Keratinocyte (primary cell): ENCODE data around the gene EIF4ENIF1. TPM values are rescaled to one million over a fixed set of nuclear protein-coding genes. Genes with fewer than 3 reads are reported as not detected.

Experiments
- DNase-seq: peaks from one replicate; pipeline ENCODE4 v3.0.0-alpha.2; 2011; ENCODE audit warnings: low read depth, missing footprints, low spot score
- FAIRE-seq: peaks from 2 replicates; lab custom pipeline; 2011; peaks lifted over from hg19 to GRCh38; lab: Jason Lieb, UNC
- H2AFZ ChIP-seq: 2 replicates; pipeline ENCODE4 v1.6.0; 2012; ENCODE audit warnings: low read length, control low read depth, inconsistent platforms; ENCODE audit not compliant: control insufficient read depth
- H3K27ac ChIP-seq: 2 replicates; pipeline ENCODE4 v1.5.1; 2011; ENCODE audit warnings: low read length; ENCODE audit not compliant: control insufficient read depth, insufficient read depth
- H3K27me3 ChIP-seq: 3 replicates; pipeline ENCODE4 v1.6.0; 2011; ENCODE audit warnings: low read length; ENCODE audit not compliant: control insufficient read depth, insufficient read depth; ENCODE audit errors: extremely low read depth
- H3K36me3 ChIP-seq, 2 experiments: 2 replicates in 1 of 2; 3 replicates in 1 of 2; pipeline ENCODE4 v1.5.1; 2011; ENCODE audit warnings: low read length in 2 of 2, mild to moderate bottlenecking in 1 of 2; ENCODE audit not compliant: control insufficient read depth in 2 of 2, insufficient read depth in 2 of 2; ENCODE audit errors: extremely low read depth in 1 of 2
- H3K4me1 ChIP-seq: 3 replicates; pipeline ENCODE4 v1.5.1; 2011; ENCODE audit warnings: low read length; ENCODE audit not compliant: control insufficient read depth, insufficient read depth; ENCODE audit errors: extremely low read depth
- H3K4me2 ChIP-seq: 3 replicates; pipeline ENCODE4 v1.6.0; 2011; ENCODE audit warnings: low read depth, low read length; ENCODE audit not compliant: control insufficient read depth, insufficient read depth; ENCODE audit errors: extremely low read depth
- H3K4me3 ChIP-seq, 3 experiments: fragments of 200-600 bp in 1 of 3; sonication (generic) in 1 of 3; 2 replicates in 2 of 3; 3 replicates in 1 of 3; pipeline ENCODE4 v1.5.1; 2011 to 2016; ENCODE audit warnings: low read length in 3 of 3, mild to moderate bottlenecking in 3 of 3, control low read depth in 2 of 3, inconsistent platforms in 1 of 3, low read depth in 1 of 3, mixed read lengths in 1 of 3, mixed run types in 1 of 3, moderate library complexity in 1 of 3; ENCODE audit not compliant: control insufficient read depth in 2 of 3, insufficient read depth in 2 of 3; ENCODE audit errors: extremely low read depth in 1 of 3
- H3K79me2 ChIP-seq: 2 replicates; pipeline ENCODE4 v1.6.0; 2012; ENCODE audit warnings: low read length; ENCODE audit not compliant: control insufficient read depth, insufficient read depth
- H3K9ac ChIP-seq: 3 replicates; pipeline ENCODE4 v1.6.0; 2011; ENCODE audit warnings: low read length; ENCODE audit not compliant: control insufficient read depth, insufficient read depth; ENCODE audit errors: extremely low read depth
- H3K9me1 ChIP-seq: 3 replicates; pipeline ENCODE4 v1.6.0; 2011; ENCODE audit warnings: low read length; ENCODE audit not compliant: control insufficient read depth, insufficient read depth; ENCODE audit errors: extremely low read depth
- H3K9me3 ChIP-seq: 2 replicates; pipeline ENCODE4 v1.5.1; 2012; ENCODE audit warnings: low read depth, low read length; ENCODE audit not compliant: control insufficient read depth
- H4K20me1 ChIP-seq: 3 replicates; pipeline ENCODE4 v1.6.0; 2011; ENCODE audit warnings: low read length; ENCODE audit not compliant: control insufficient read depth, insufficient read depth; ENCODE audit errors: extremely low read depth
- CTCF ChIP-seq, 3 experiments: IDR thresholded peaks in 1 of 3; conservative IDR thresholded peaks in 1 of 3; optimal IDR thresholded peaks in 1 of 3; 2 replicates in 2 of 3; 3 replicates in 1 of 3; pipeline versions ENCODE3 to v1.5.1; 2011; ENCODE audit warnings: low read length in 3 of 3, mild to moderate bottlenecking in 3 of 3, moderate library complexity in 2 of 3, control low read depth in 1 of 3, inconsistent platforms in 1 of 3; ENCODE audit not compliant: insufficient read depth in 2 of 3; ENCODE audit errors: extremely low read depth in 1 of 3
- EZH2 ChIP-seq: IDR thresholded peaks from one replicate; pipeline ENCODE4 v1.6.1; 2012; ENCODE audit warnings: inconsistent platforms, mild to moderate bottlenecking, low read length, moderate library complexity
- dilution Hi-C: fragments of 300-500 bp; cut with MboI; formaldehyde crosslinking; loops from one replicate; pipeline ENCODE4 v1.7.0; 2020; ENCODE audit warnings: low sequenced_read_pairs; ENCODE audit not compliant: extremely low pct_ligation_motif_present
- polyA plus RNA-seq, 5 experiments: library from polyadenylated mRNA; depleted of rRNA in 3 of 5; stranded (reverse) in 3 of 5; stranded (forward) in 1 of 5; unstranded in 1 of 5; fragments of >200 nt; gene quantifications; 1 replicate in 1 of 5; 2 replicates in 3 of 5; 3 replicates in 1 of 5; pipeline versions ENCODE4 v1.2.1 to v1.2.3, GENCODE V29; 2011 to 2012; ENCODE audit warnings: missing spikeins in 2 of 5, low read depth in 1 of 5, low replicate concordance in 1 of 5

EIF4ENIF1 gene
- polyA plus RNA-seq, 1 donor (not counting 4 experiments of a cell fraction or from before 2014, with no cell fraction given) = 14.4 TPM

GRCh38 chr22:31501738-31502137, 12.1 kb upstream of the EIF4ENIF1 start:
- no peak for TF ChIP-seq EZH2
- no peak for TF ChIP-seq CTCF (optimal IDR thresholded peaks at IDR 0.05 in 1 of 3, IDR thresholded peaks at IDR 0.05 in 1 of 3, conservative IDR thresholded peaks at IDR 0.05 in 1 of 3; ENCODE audit: extremely low read depth in 1 of 3, insufficient read depth in 2 of 3, low read length in 3 of 3)
- FAIRE-seq (no peak), DNase-seq (no peak)
- Histone ChIP-seq H3K27me3 (no peaks in the 10 kb centered on the region), H3K9me3 (no peaks in the 10 kb centered on the region), H3K4me3 (no peak overlapping the region), H3K9me1 (peaks cover 4% of the 10 kb centered on the region), H3K4me1 (peaks cover 4% of the 10 kb centered on the region), H4K20me1 (no peaks in the 10 kb centered on the region), H3K36me3 (no peaks in the 10 kb centered on the region), H3K27ac (no peak overlapping the region), H3K9ac (no peak overlapping the region), H3K4me2 (no peak overlapping the region), H3K79me2 (peaks cover 14% of the 10 kb centered on the region), H2AFZ (no peak overlapping the region)
- dilution Hi-C loops = no loop called here

GRCh38 chr22:31497148-31497938, 7.7 kb upstream of the EIF4ENIF1 start:
- H3K27me3 ChIP-seq = no peaks in the 10 kb centered on the region
- H3K36me3 ChIP-seq = no peaks in the 10 kb centered on the region
- H3K79me2 ChIP-seq = peaks cover 15% of the 10 kb centered on the region
- peak overlapping the region; percentile 71 for H3K27ac ChIP-seq
- H3K9ac ChIP-seq = peak overlapping the region; percentile 85
- FAIRE-seq (peak; percentile 44), DNase-seq (no peak)
- peak overlapping the region; percentile 94 for H2AFZ ChIP-seq
- H4K20me1 ChIP-seq = no peaks in the 10 kb centered on the region
- peak overlapping the region; percentile 94 for H3K4me2 ChIP-seq
- dilution Hi-C loops = no loop called here
- H3K4me3 ChIP-seq = peak overlapping the region; percentile 55 to 86 (median 77)
- peaks cover 5% of the 10 kb centered on the region for H3K4me1 ChIP-seq
- no peaks in the 10 kb centered on the region for H3K9me1 ChIP-seq
- no peaks in the 10 kb centered on the region for H3K9me3 ChIP-seq
- TF ChIP-seq CTCF (optimal IDR thresholded peaks at IDR 0.05 in 1 of 3, IDR thresholded peaks at IDR 0.05 in 1 of 3, conservative IDR thresholded peaks at IDR 0.05 in 1 of 3; ENCODE audit: extremely low read depth in 1 of 3, insufficient read depth in 2 of 3, low read length in 3 of 3) = no peak
